Esophagus muscularis mucosa (tissue), 4 donors: Measurements from ENCODE around the gene ZCWPW1. TPM values are rescaled to one million over a fixed set of nuclear protein-coding genes. Genes with fewer than 3 reads are reported as not detected.

Experiments
- DNase-seq: peaks from one replicate; pipeline ENCODE4 v3.0.0-alpha.2; 2017; ENCODE audit errors: extremely low spot score
- H3K27ac ChIP-seq, 4 donors: fragments of 200-600 bp; sonication (generic); replicated peaks in 1 of 4; 1 replicate in 3 of 4; 2 replicates in 1 of 4; pipeline ENCODE4 v1.5.1; 2016 to 2019; ENCODE audit warnings: mild to moderate bottlenecking in 1 of 4
- H3K27me3 ChIP-seq, 4 donors: fragments of 200-600 bp; sonication (generic); one replicate each; pipeline versions ENCODE4 v1.5.1 to v1.6.0; 2016 to 2019
- H3K36me3 ChIP-seq, 4 donors: fragments of 200-600 bp; sonication (generic); one replicate each; pipeline ENCODE4 v1.5.1; 2016 to 2019
- H3K4me1 ChIP-seq, 4 donors: fragments of 200-600 bp; sonication (generic); one replicate each; pipeline ENCODE4 v1.5.1; 2016 to 2019
- H3K4me3 ChIP-seq, 4 donors: fragments of 200-600 bp; sonication (generic); 1 replicate in 2 of 4; 2 replicates in 2 of 4; pipeline ENCODE4 v1.5.1; 2016 to 2019; ENCODE audit warnings: mild to moderate bottlenecking in 4 of 4, moderate library complexity in 1 of 4
- H3K9me3 ChIP-seq, 4 donors: fragments of 200-600 bp; sonication (generic); 1 replicate in 3 of 4; 2 replicates in 1 of 4; pipeline ENCODE4 v1.5.1; 2016 to 2019
- CTCF ChIP-seq, 3 experiments: fragments of 200-600 bp in 2 of 3; fragments of 450-650 bp in 1 of 3; sonication (generic) in 2 of 3; IDR thresholded peaks; one replicate each; pipeline ENCODE4 v1.5.1; 2017 to 2019; ENCODE audit warnings: antibody characterized with exemption in 3 of 3, mild to moderate bottlenecking in 2 of 3, moderate library complexity in 1 of 3
- EP300 ChIP-seq: sonication (generic); formaldehyde crosslinking; IDR thresholded peaks from one replicate; pipeline ENCODE4 v1.6.1; 2017; ENCODE audit warnings: antibody characterized with exemption
- POLR2A ChIP-seq: fragments of 450-650 bp; IDR thresholded peaks from one replicate; pipeline ENCODE4 v1.6.1; 2017; ENCODE audit warnings: antibody characterized with exemption, moderate library complexity, mild to moderate bottlenecking, low read depth
- POLR2AphosphoS5 ChIP-seq, 2 donors: sonication (generic); formaldehyde crosslinking; IDR thresholded peaks; one replicate each; pipeline ENCODE4 v1.6.1; 2017; ENCODE audit warnings: antibody characterized with exemption in 2 of 2
- WGBS: methylation state at CpG from one replicate; pipeline ENCODE4 v1.1.5; 2018; 5-methylcytosine and 5-hydroxymethylcytosine counted together
- intact Hi-C: fragments of 100-400 bp; cut with DNase I; formaldehyde crosslinking; loops from one replicate; pipeline ENCODE4 v1.15.1; 2023
- total RNA-seq, 4 donors: library from RNA; depleted of rRNA; stranded (reverse); fragments of >200 nt; gene quantifications; one replicate each; pipeline versions ENCODE4 v1.1.0 to v1.2.1, GENCODE V29; 2016

Gene ZCWPW1
- total RNA-seq, 4 donors from 2014 or later: 2.9 to 7.6 (median 5.8) TPM

GRCh38 chr7:100475549-100475948 is 47.0 kb upstream of the ZCWPW1 start:
- Histone ChIP-seq H3K27ac (peak overlapping the region; percentile 67 to 97 (median 92)), H3K4me3 (peak overlapping the region; percentile 79 to 100 (median 91)), H3K4me1 (peaks cover 74 to 84% (median 78%) of the 10 kb centered on the region in 4 donors), H3K9me3 (no peaks in the 10 kb centered on the region), H3K27me3 (no peaks in the 10 kb centered on the region), H3K36me3 (peaks cover 5 to 51% (median 29%) of the 10 kb centered on the region in 4 donors)
- no peak for DNase-seq
- WGBS: 32% methylated on average over 9 of the region's 9 CpGs
- intact Hi-C loops: loop anchor here (10.0 kb wide), 1 partner anchor 219 kb away; the partner anchor contains the start of gene GIGYF1
- TF ChIP-seq POLR2A (no peak), CTCF (IDR thresholded peaks at IDR 0.05) (no peak), EP300 (no peak), POLR2AphosphoS5 (IDR thresholded peaks at IDR 0.05) (no peak)

- intact Hi-C loops: loop anchor here (10.0 kb wide), 1 partner anchor 222 kb away; the partner anchor contains the start of gene GIGYF1
- H3K4me3 ChIP-seq: no peak overlapping the region
- peaks cover 5 to 70% (median 44%) of the 10 kb centered on the region in 4 donors for H3K36me3 ChIP-seq
- peak overlapping the region; percentile 48 to 63 (median 56) for H3K27ac ChIP-seq
- H3K9me3 ChIP-seq: no peaks in the 10 kb centered on the region
- no peak for DNase-seq
- H3K4me1 ChIP-seq: peaks cover 70 to 95% (median 89%) of the 10 kb centered on the region in 4 donors
- WGBS: 52% methylated on average over 14 of the region's 14 CpGs
- H3K27me3 ChIP-seq: no peaks in the 10 kb centered on the region
- TF ChIP-seq POLR2A: no peak
- no peak for TF ChIP-seq EP300
- TF ChIP-seq CTCF (IDR thresholded peaks at IDR 0.05): no peak
Measured at GRCh38 chr7:100472854-100473499, 44.5 kb upstream of the ZCWPW1 start.

GRCh38 chr7:100472121-100472851 is 43.8 kb upstream of the ZCWPW1 start:
- WGBS: 72% methylated on average over 15 of the region's 16 CpGs
- Histone ChIP-seq H3K36me3 (peaks cover 5 to 76% (median 51%) of the 10 kb centered on the region in 4 donors), H3K9me3 (no peaks in the 10 kb centered on the region), H3K4me1 (peaks cover 67 to 95% (median 87%) of the 10 kb centered on the region in 4 donors), H3K27ac (peak overlapping the region; percentile 48 to 63 (median 56)), H3K27me3 (no peaks in the 10 kb centered on the region), H3K4me3 (no peak overlapping the region)
- no peak for DNase-seq
- TF ChIP-seq CTCF (IDR thresholded peaks at IDR 0.05): no peak
- no peak for TF ChIP-seq POLR2A
- no peak for TF ChIP-seq EP300
- no peak for TF ChIP-seq POLR2AphosphoS5 (IDR thresholded peaks at IDR 0.05)
- intact Hi-C loops: loop anchor here (10.0 kb wide), 1 partner anchor 223 kb away; the partner anchor contains the start of gene GIGYF1

- H3K4me1 ChIP-seq: peaks cover 59 to 95% (median 84%) of the 10 kb centered on the region in 4 donors
Measured at GRCh38 chr7:100471021-100471420, 42.5 kb upstream of the ZCWPW1 start.

More at GRCh38 chr7:100471021-100471420, 42.5 kb upstream of the ZCWPW1 start:
- no peak overlapping the region for H3K4me3 ChIP-seq
- intact Hi-C loops: loop anchor here (2.0 to 10.0 kb wide), 2 partner anchors 86 to 224 kb away; partner anchors contain the start of gene GIGYF1
- WGBS: 87% methylated on average over 3 of the region's 4 CpGs
- no peak for DNase-seq
- peak overlapping the region in 1 of 4 donors; percentile 26 for H3K27ac ChIP-seq
- no peaks in the 10 kb centered on the region for H3K9me3 ChIP-seq
- no peaks in the 10 kb centered on the region for H3K27me3 ChIP-seq
- peaks cover 5 to 82% (median 59%) of the 10 kb centered on the region in 4 donors for H3K36me3 ChIP-seq
- TF ChIP-seq POLR2A (no peak), CTCF (IDR thresholded peaks at IDR 0.05) (no peak), EP300 (no peak), POLR2AphosphoS5 (IDR thresholded peaks at IDR 0.05) (no peak)
